K562 (cell line): ENCODE measurements around the gene CABP7. TPM values are rescaled to one million over a fixed set of nuclear protein-coding genes. Genes with fewer than 3 reads are reported as not detected.

ENCODE experiments used
- ARID1B ChIP-seq: fragments of 450-650 bp; IDR thresholded peaks from 2 replicates; pipeline ENCODE4 v1.6.1; 2016; ENCODE audit warnings: antibody characterized with exemption, mild to moderate bottlenecking, inconsistent platforms
- BDP1 ChIP-seq: IDR thresholded peaks from 3 replicates; pipeline ENCODE4 v1.6.1; 2011; ENCODE audit not compliant: insufficient read length, insufficient read depth
- CC2D1A ChIP-seq: fragments of 450-650 bp; IDR thresholded peaks from 2 replicates; pipeline ENCODE4 v1.6.1; 2017; ENCODE audit warnings: mild to moderate bottlenecking
- E2F4 ChIP-seq: sonication (generic); formaldehyde crosslinking; IDR thresholded peaks from 2 replicates; pipeline ENCODE4 v1.8.0; 2022; ENCODE audit warnings: mild to moderate bottlenecking, low read depth, missing genetic modification reagents
- EP300 ChIP-seq: IDR thresholded peaks from 2 replicates; pipeline ENCODE4 v1.6.1; 2012; ENCODE audit warnings: low read length, improper control_type of control experiment
- HDAC2 ChIP-seq: fragments of 450-650 bp; IDR thresholded peaks from 2 replicates; pipeline ENCODE4 v1.6.1; 2016; ENCODE audit warnings: mild to moderate bottlenecking
- HNRNPK ChIP-seq: fragments of 200-400 bp; formaldehyde crosslinking; IDR thresholded peaks from one replicate; pipeline ENCODE4 v1.6.1; 2018; ENCODE audit warnings: mild to moderate bottlenecking, low read depth, low read length; ENCODE audit not compliant: poor library complexity, severe bottlenecking
- LCOR ChIP-seq: sonication (generic); formaldehyde crosslinking; IDR thresholded peaks from 2 replicates; pipeline ENCODE4 v1.8.0; 2022; ENCODE audit warnings: mild to moderate bottlenecking, missing genetic modification reagents
- MCM7 ChIP-seq, 2 experiments: fragments of 450-650 bp; IDR thresholded peaks; 2 replicates each; pipeline ENCODE4 v1.6.1; 2016 to 2018
- MEIS2 ChIP-seq: fragments of 450-650 bp; IDR thresholded peaks from 2 replicates; pipeline ENCODE4 v1.6.1; 2014; ENCODE audit warnings: mild to moderate bottlenecking; ENCODE audit not compliant: partially characterized antibody
- MTA2 ChIP-seq: fragments of 450-650 bp; IDR thresholded peaks from 2 replicates; pipeline ENCODE4 v1.6.1; 2016; ENCODE audit warnings: low read depth
- PHF20 ChIP-seq: fragments of 450-650 bp; IDR thresholded peaks from 2 replicates; pipeline ENCODE4 v1.6.1; 2018; ENCODE audit not compliant: partially characterized antibody
- PML ChIP-seq: IDR thresholded peaks from 2 replicates; pipeline ENCODE4 v1.6.1; 2012; ENCODE audit warnings: low read length, inconsistent platforms
- POU5F1 ChIP-seq: fragments of 150-350 bp; IDR thresholded peaks from 2 replicates; pipeline ENCODE4 v1.6.1; 2014; ENCODE audit warnings: borderline replicate concordance, low read length, low read depth, mild to moderate bottlenecking; ENCODE audit not compliant: partially characterized antibody
- PPARD ChIP-seq: fragments of 250-450 bp; sonication (Bioruptor Pico); IDR thresholded peaks from 2 replicates; pipeline ENCODE4 v1.8.0; 2022; ENCODE audit warnings: inconsistent platforms, mild to moderate bottlenecking, moderate library complexity
- SMAD2 ChIP-seq: fragments of 150-350 bp; IDR thresholded peaks from 2 replicates; pipeline ENCODE4 v1.6.1; 2014; ENCODE audit warnings: low read depth, mild to moderate bottlenecking, low read length
- SMARCA4 ChIP-seq: fragments of 450-650 bp; IDR thresholded peaks from 2 replicates; pipeline ENCODE4 v1.6.1; 2016
- SMARCA5 ChIP-seq: fragments of 450-650 bp; IDR thresholded peaks from 2 replicates; pipeline ENCODE4 v1.6.1; 2016
- TCF3 ChIP-seq: sonication (generic); formaldehyde crosslinking; IDR thresholded peaks from 2 replicates; pipeline ENCODE4 v1.4.0; 2020; ENCODE audit warnings: mild to moderate bottlenecking, missing genetic modification reagents
- TEAD2 ChIP-seq: fragments of 450-650 bp; IDR thresholded peaks from 2 replicates; pipeline ENCODE4 v1.6.1; 2016; ENCODE audit warnings: missing genetic modification characterization, control low read depth, missing compliant biosample characterization
- TFAM ChIP-seq: fragments of 250-450 bp; sonication (Bioruptor Pico); conservative IDR thresholded peaks from 2 replicates; pipeline ENCODE4 v1.5.0; 2021; ENCODE audit warnings: mild to moderate bottlenecking, moderate library complexity
- U2AF1 ChIP-seq: fragments of 200-400 bp; formaldehyde crosslinking; optimal IDR thresholded peaks from 2 replicates; pipeline ENCODE3; 2017; ENCODE audit warnings: mild to moderate bottlenecking, low read depth, low read length, moderate library complexity
- ZNF124 ChIP-seq: sonication (generic); formaldehyde crosslinking; IDR thresholded peaks from 2 replicates; pipeline ENCODE4 v1.8.1; 2022; ENCODE audit warnings: missing genetic modification reagents
- ZNF174 ChIP-seq: fragments of 250-450 bp; sonication (Bioruptor Pico); IDR thresholded peaks from 2 replicates; pipeline ENCODE4 v1.4.0; 2020; ENCODE audit warnings: mild to moderate bottlenecking
- polyA plus RNA-seq, 8 experiments: library from polyadenylated mRNA; depleted of rRNA in 4 of 8; stranded (reverse) in 5 of 8; unstranded in 3 of 8; fragments of >200 nt; fragmentation: Nextera tagmentation in 2 of 8; fragmentation: Illumina TruSeq in 1 of 8; extraction: Ambion mirVana in 2 of 8; extraction: Trizol in 1 of 8; gene quantifications; 2 replicates each; pipeline versions ENCODE4 v1.2.1 to v1.2.3, GENCODE V29; 2011 to 2014; ENCODE audit warnings: inconsistent platforms in 1 of 8, missing spikeins in 1 of 8
- total RNA-seq, 7 experiments: library from RNA; depleted of rRNA in 6 of 7; stranded (reverse); fragments of >200 nt in 6 of 7; fragmentation: Illumina TruSeq in 2 of 7; extraction: Trizol in 2 of 7; gene quantifications; 2 replicates each; pipeline versions ENCODE4 v1.2.1 to v1.2.3, GENCODE V29; 2011 to 2021; ENCODE audit warnings: low replicate concordance in 1 of 7
- TF ChIP-seq, protein P1 (sequence below), 3 experiments: IDR thresholded peaks in 2 of 3; conservative IDR thresholded peaks in 1 of 3; 2 replicates each; pipeline ENCODE4 v1.5.1; 2011 to 2012; ENCODE audit warnings: low read length in 3 of 3, mild to moderate bottlenecking in 3 of 3, control low read depth in 2 of 3, improper control_type of control experiment in 1 of 3, inconsistent platforms in 1 of 3, low read depth in 1 of 3, mixed read lengths in 1 of 3, moderate library complexity in 1 of 3; ENCODE audit not compliant: insufficient read depth in 2 of 3
- TF ChIP-seq, protein P2 (sequence below): IDR thresholded peaks from 3 replicates; pipeline ENCODE4 v1.6.1; 2011; ENCODE audit warnings: borderline replicate concordance, mild to moderate bottlenecking, moderate library complexity; ENCODE audit not compliant: insufficient read length; ENCODE audit errors: extremely low read depth

CABP7 gene
- total and polyA plus RNA-seq, 9 of the 15 experiments (the other 6 are each of a cell fraction or from before 2014, with no cell fraction given) = not detected

GRCh38 chr22:29733362-29734201 lies 13.8 kb downstream of the CABP7 start (continued):
- TF ChIP-seq, protein P1, sequence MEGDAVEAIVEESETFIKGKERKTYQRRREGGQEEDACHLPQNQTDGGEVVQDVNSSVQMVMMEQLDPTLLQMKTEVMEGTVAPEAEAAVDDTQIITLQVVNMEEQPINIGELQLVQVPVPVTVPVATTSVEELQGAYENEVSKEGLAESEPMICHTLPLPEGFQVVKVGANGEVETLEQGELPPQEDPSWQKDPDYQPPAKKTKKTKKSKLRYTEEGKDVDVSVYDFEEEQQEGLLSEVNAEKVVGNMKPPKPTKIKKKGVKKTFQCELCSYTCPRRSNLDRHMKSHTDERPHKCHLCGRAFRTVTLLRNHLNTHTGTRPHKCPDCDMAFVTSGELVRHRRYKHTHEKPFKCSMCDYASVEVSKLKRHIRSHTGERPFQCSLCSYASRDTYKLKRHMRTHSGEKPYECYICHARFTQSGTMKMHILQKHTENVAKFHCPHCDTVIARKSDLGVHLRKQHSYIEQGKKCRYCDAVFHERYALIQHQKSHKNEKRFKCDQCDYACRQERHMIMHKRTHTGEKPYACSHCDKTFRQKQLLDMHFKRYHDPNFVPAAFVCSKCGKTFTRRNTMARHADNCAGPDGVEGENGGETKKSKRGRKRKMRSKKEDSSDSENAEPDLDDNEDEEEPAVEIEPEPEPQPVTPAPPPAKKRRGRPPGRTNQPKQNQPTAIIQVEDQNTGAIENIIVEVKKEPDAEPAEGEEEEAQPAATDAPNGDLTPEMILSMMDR (IDR thresholded peaks at IDR 0.05 in 2 of 3, conservative IDR thresholded peaks at IDR 0.05 in 1 of 3; ENCODE audit: insufficient read depth in 2 of 3, low read depth in 1 of 3, low read length in 3 of 3) = no peak
- TF ChIP-seq PML (no peak), LCOR (CRISPR knock-in tag) (no peak), MTA2 (peak; percentile 29; the same call in 1 of the 2 replicates), TEAD2 (no peak), MCM7 (IDR thresholded peaks at IDR 0.05) (no peak), U2AF1 (no peak), TCF3 (peak; percentile 76), CC2D1A (peak; percentile 27; the same call in 1 of the 2 replicates), ZNF124 (CRISPR knock-in tag) (no peak), POU5F1 (no peak), BDP1 (no peak), SMAD2 (no peak), ARID1B (peak; percentile 75), ZNF174 (no peak), HDAC2 (no peak), HNRNPK (no peak), E2F4 (no peak), SMARCA4 (no peak), MEIS2 (peak; percentile 92), SMARCA5 (no peak), PHF20 (no peak), TFAM (CRISPR knock-in tag) (no peak), EP300 (no peak), PPARD (no peak)
- TF ChIP-seq, protein P2, sequence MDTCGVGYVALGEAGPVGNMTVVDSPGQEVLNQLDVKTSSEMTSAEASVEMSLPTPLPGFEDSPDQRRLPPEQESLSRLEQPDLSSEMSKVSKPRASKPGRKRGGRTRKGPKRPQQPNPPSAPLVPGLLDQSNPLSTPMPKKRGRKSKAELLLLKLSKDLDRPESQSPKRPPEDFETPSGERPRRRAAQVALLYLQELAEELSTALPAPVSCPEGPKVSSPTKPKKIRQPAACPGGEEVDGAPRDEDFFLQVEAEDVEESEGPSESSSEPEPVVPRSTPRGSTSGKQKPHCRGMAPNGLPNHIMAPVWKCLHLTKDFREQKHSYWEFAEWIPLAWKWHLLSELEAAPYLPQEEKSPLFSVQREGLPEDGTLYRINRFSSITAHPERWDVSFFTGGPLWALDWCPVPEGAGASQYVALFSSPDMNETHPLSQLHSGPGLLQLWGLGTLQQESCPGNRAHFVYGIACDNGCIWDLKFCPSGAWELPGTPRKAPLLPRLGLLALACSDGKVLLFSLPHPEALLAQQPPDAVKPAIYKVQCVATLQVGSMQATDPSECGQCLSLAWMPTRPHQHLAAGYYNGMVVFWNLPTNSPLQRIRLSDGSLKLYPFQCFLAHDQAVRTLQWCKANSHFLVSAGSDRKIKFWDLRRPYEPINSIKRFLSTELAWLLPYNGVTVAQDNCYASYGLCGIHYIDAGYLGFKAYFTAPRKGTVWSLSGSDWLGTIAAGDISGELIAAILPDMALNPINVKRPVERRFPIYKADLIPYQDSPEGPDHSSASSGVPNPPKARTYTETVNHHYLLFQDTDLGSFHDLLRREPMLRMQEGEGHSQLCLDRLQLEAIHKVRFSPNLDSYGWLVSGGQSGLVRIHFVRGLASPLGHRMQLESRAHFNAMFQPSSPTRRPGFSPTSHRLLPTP = no peak
